ENCODE results near the gene NUBPL.
"Not testable (repeated sequence)": the region's sequence is repeated elsewhere in the genome, so short reads cannot be mapped to it uniquely, and the experiment has no call there.

The NUBPL gene

DNA sequence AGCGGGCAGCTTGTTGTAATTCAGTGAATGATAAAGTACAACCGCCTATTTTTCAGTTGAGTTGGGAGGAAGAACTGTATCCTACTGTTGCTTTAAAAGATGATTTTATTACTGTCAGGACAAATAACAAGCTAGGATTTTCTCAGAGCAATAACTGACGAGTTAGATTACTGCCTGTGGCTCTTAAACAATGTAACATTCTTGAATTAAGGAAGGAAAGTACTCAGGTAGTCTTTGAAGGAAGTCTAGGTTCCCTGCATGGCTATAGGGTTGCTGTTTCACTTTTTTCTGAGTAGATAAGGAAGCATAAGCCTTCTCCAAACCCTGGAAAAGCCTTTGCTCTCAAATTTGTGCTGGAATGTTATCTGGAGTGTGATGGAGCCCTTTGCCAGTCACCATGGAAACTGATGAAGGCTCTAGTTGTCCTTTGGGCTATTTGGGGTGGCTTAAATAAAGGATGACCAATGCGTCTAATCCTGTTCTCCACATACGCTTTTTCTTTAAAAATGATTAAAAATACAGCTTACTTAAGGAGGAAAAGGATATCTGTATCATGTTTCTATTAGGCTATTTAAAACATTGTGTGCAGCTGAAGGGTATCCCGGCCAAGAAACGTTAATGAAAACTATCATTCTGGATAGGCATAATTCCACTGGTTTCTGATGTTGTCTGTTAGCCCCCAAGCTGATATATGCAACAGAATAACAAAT, 17.7 kb downstream of the NUBPL start:
- no peak for DNase-seq

DNA sequence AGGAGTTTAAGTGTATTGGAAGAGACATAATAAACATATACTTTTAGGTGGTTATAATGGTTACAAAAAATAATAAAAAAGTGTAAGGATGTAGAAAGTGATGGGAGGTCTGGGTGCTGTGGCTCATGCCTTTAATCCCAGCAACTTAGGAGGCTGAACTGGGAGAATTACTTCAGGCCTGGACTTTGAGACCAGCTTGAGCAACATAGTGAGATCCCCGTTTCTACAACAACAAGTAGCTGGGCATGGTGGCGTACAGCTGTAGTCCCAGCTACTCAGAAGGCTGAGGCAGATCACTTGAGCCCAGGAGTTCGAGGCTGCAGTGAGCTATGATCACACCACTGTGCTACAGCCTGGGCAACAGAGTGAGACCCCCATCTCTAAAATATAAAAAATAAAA, 19.0 kb downstream of the NUBPL start:
- DNase-seq: no peak

DNA sequence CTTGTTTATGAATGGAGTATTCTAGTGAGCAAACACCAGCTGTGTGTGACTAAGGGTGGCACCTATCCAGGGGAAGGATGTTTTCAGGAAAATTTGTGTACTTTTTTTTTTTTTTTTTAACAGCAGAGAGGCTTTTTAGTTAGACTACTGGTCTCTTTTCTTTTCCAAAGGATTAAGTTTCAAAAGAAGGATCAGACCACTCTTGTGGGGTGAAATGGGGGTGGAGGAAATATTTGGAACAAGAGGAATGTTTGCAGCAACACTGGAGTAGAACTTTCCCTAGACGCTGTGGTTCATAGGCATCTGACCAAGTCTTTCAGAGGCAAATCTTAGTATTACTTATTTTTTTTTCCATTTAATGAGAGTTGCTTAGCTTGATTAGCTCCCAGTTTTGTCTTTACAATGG, 21.1 kb downstream of the NUBPL start:
- DNase-seq: no peak

DNA sequence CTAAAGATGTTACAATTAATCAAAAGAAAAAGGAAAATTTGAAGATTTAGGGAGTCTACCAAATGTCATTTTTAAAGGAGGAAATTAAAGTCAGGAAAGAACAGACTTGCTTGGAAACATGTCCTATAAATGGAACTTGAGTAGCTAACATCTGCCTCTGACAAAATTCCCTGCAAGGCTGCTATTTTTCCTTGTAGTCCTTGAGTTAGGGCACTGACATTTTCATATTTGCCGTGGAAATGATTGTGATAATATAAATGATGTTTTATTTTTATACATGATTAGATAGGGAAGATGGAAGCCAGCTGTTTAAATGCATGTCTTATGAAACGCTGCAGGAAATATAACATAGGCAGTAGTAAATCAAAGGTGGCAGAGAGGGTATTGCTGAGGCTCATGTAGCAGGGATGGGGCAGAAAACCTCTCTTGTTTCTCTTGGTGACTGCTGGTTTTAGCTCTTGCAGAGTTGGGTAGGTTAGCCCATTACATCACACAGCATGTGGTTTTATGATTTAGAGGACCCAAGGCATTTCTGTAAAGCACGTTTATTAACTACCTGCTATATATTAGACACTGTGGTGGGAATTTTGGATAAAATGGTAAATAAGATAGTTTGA, 21.7 kb downstream of the NUBPL start:
- DNase-seq: no peak

DNA sequence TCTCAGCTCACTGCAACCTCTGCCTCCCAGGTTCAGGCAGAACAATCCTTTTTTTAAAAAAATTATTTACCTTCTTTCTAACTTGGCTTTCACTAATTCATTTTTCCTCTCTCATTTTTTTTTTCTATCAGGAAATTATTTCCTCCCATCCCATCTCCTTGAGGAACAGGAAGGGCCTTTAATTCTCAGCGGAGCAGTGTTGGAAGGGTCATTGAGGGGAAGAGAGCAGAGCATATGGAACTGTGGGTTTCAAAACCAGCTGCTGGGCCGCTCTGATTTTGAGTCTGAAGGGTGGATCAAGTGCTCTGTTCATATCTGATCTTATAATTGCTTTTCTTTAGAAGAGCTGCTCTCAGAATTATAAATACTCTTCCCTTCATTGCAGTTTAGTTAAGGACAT, 29.0 kb downstream of the NUBPL start:
- no peak for DNase-seq

DNA sequence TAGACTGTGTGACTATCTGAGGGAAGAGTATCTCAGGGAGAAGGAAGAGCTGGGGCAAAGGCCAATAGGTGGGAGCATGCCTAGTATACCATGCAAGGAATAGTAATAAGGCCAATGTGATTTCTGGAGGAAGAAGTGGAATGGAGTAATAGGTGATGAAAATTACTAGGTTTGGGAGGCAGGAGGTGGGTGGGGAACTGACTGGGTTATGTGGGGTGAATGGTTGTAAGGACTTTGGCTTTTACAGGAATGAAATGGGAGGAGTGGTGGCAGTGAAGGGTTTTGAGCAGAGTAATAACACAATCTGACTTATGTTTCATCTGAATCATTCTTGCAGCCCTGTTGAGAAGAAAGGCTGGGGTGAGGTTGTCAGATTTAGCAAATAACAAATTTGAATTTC, 30.9 kb downstream of the NUBPL start:
- DNase-seq: no peak

DNA sequence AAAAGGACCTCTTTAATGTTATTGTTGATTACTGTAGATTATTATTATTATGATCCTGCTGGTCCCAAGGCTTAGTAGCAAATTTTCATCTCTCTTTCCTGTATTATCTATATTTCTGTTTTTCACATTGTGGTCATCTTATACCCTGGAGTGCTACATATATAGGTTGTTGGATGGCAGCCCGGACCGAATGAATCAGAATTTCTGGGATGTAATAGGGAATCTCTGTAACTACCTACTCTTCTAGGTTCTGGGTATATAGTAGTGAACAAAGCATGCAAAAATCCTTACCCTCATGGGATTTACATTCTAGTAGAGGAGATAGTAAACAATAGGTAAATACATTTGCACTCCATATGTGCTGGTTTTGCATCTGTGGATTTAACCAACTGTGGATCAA, 31.4 kb downstream of the NUBPL start:
- no peak for DNase-seq

DNA sequence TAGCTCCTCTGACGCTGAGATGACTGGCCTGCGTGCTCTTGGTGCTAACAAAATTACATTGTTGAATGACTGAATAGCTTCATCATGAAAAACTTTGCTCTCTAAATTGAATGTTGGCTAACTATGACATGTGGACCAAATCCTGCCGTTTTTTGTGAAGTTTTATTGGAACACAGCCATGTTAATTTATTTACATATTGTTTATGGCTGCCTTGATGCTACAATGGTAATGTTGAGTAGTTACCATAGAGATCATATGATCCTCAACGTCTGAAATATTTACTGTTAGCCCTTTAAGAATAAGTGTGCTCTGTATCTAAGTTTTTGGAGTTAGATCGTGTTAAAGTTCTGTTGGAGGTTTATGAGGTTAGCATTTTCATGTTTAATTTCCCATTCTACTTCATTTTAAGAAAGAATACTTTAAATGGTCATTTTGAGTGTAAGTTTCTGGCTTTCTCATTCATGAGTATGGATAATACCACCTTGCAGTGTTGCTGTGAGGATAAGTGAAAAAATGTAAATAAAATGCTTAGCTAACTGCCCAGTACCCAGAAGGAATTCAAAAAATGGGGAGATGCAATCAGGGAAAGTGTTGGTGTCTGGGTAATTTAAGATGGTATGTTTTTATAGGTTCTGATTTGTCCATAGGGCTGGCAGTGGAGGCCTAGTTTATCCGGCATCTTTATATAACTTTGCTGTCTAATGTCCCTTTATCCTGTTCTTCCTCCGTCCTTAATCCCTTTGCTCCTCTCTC, 35.3 kb downstream of the NUBPL start:
- DNase-seq: no peak

DNA sequence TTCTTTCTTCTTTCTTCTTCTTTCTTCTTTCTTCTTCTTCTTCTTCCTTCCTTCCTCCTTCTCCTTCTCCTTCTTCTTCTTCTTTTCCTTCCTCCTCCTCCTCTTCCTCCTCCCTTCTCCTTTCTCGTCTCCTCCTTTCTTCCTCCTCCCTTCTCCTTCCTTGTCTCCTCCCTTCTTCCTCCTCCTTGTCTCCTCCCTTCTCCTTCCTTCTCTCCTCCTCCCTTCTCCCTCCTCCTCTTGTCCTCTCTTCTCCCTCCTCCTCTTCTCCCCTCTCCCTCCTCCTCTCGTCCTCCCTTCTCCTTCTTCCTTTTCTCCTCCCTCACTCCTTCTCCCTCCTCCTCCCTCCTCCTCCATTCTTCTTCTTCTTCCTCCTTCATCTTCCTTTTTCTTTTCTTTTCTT, 44.5 kb downstream of the NUBPL start:
- no peak for DNase-seq

DNA sequence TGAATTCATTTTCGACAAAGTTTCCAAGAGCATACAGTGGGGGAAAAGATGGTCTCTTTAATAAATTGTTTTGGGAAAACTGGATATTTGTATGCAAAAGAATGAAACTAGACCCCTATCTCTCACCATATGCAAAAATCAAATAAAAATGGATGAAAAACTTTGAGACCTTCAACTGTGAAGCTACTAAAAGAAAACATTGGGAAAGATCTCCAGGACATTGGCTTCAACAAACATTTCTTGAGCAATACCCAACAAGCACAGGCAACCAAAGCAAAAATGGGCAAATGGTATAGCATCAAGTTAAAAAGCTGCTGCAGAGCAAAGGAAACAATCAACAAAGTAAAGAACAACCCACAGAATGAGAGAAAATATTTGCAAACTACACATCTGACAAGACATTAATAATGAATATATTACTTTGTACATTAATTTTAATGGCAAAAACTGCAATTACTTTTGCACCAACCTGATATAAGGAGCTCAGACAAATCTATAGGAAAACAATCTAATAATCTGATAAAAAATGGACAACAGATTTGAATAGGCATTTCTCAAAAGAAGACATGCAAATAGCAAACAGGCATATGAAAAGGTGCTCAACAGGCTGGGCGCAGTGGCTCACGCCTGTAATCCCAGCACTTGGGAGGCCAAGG, 50.7 kb downstream of the NUBPL start:
- no peak for DNase-seq

DNA sequence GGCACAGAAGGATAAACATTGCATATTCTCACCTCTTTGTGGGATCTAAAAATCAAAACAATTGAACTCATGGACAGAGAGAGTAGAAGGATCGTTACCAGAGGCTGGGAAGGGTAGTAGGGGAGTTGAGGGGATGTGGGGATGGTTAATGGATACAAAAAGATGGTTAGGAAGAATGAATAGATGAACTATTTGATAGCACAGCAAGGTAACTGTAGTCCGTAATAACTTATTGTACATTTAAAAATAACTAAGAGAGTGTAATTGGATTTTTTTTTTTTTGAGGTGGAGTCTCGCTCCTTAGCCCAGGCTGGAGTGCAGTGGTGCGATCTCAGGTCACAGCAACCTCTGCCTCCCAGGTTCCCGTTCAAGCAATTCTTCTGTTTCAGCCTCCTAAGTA, 52.0 kb downstream of the NUBPL start:
- DNase-seq: no peak

DNA sequence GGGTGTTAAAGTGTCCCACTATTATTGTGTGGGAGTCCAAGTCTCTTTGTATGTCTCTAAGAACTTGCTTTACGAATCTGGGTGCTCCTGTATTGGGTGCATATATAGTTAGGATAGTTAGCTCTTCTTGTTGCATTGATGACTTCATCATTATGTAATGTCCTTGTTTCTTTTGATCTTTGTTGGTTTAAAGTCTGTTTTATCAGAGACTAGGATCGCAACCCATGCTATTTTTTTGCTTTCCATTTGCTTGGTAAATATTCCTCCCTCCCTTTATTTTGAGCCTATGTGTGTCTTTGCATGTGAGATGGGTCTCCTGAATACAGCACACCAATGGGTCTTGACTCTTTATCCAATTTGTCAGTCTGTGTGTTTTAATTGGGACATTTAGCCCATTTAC, 57.7 kb downstream of the NUBPL start:
- not testable (repeated sequence) for DNase-seq

DNA sequence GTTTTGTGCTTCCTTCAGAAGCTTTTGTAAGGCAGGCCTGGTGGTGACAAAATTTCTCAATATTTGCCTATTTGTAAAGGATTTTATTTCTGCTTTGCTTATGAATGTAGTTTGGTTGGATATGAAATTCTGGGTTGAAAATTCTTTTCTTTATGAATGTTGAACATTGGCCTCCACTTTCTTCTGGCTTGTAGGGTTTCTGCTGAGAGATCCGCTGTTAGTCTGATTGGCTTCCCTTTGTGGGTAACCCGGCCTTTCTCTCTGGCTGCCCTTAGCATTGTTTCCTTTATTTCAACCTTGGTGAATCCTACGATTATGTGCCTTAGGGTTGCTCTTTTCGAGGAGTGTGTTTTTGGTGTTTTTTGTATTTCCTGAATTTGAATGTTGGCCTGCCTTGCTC, 58.2 kb downstream of the NUBPL start:
- DNase-seq: no peak

DNA sequence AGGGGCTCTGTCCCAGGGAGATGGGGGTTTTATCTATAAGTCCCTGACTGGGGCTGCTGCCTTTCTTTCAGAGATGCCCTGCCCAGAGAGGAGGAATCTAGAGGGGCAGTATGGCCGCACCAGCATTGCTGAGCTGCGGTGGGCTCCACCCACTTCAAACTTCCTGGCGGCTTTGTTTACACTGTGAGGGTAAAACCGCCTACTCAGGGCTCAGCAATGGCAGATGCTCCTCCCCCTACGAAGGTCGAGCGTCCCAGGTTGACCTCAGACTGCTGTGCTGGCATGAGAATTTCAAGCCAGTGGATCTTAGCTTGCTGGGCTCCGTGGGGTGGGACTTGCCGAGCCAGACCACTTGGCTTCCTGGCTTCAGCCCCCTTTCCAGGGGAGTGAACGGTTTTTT, 59.7 kb downstream of the NUBPL start:
- DNase-seq: not testable (repeated sequence)

DNA sequence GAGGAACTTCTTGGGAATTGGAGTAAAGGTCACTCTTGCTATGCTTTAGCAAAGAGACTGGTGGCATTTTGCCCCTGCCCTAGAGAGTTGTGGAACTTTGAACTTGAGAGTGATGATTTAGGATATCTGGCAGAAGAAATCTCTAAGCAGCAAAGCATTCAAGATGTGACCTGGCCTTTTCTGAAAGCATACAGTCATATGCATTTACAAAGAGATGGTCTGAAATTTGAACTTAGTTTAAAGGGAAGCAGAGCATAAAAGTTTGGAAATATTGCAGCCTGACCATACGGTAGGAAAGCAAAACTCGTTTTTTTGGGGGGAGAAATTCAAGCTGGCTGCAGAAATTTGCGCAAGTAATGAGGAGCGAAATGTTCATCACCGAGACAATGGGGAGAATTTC, 60.9 kb downstream of the NUBPL start:
- DNase-seq: no peak

DNA sequence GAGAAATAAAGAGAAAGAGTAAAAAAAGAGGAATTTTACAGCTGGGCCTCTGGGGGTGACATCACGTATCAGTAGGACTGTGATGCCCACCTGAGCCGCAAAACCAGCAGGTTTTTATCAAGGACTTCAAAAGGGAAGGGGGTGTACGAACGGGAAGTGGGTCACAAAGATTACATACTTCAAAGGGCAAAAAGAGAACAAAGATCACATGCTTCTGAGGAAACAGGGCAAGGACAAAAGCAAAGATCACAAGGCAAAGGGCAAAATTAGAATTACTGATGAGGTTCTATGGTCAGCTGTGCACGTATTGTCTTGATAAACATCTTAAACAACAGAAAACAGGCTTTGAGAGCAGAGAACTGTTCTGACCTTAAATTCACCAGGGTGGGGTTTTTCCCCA, 91.7 kb downstream of the NUBPL start:
- not testable (repeated sequence) for DNase-seq

DNA sequence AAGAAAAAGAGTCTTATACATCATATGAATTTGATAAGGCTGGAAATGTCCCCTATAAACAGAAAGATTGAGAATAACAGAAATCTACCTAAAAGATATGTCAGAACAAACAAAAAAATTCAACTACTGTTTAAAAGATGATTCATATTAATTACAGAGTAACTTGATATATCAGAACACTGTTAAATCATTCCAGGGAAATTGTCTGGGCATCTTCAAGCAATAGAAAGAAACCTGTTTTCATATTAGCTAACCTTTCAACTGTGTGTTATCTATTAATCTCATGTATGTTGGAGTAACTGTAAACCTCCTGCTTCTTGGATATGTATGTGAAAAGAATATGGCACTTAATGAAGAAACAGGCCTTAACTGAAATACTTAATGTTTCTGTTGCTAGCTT, 96.7 kb downstream of the NUBPL start:
- DNase-seq: no peak

DNA sequence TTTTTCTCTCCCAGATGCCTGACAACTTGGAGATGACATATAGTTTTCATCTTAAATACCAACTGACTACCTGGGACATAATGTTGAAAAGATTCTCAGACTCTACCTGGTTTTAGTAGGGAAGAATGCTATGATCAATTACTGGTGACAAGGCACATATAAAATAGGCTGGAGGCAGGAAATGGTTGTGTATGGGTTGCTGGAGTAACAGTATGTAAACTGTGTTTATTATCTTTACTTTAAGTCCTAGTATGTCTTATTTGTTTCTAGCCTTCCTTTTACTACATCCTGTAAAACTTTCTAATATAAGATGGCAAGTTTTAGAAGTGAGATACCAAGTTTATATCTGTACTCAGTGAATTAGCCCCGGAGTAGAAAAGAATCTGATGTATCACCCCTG, 98.1 kb downstream of the NUBPL start:
- DNase-seq: no peak

DNA sequence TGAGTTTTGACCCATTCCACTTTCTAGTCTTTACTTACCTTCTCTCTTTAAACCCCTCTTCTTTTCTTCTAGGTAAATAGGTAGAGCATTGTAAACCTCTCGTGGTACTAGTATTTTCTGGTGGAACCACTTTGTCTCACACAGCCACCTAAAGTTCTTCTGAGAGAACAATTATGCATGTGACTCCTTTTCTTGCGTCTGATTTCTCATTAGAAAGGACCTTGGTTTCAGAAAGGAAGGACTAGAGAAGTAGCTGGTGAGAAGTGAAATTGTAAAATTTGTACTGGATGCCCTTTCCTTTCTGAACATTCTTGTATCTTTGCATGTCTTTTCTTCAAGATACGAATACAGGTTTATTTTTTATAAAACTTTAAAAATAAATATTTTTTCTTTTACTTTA, 99.0 kb downstream of the NUBPL start:
- DNase-seq: no peak

DNA sequence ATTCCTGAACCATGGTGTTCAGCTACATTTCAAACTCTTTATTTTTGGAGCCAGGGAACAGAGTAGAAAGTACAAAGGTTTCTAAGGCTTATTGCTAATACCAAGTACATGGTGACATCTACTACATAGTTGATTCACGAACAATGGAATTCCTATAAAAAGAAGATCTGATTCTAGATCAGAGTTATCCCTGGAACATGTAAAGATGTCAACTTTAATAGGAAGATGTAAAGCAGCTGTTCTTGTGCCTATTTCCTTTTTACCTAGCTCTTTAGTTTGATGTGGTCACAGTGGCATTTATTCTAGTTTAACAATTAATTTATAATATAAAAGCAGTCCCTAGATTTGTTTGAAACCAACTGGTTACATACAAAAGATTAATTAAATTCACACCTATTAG, 99.5 kb downstream of the NUBPL start:
- DNase-seq: no peak

DNA sequence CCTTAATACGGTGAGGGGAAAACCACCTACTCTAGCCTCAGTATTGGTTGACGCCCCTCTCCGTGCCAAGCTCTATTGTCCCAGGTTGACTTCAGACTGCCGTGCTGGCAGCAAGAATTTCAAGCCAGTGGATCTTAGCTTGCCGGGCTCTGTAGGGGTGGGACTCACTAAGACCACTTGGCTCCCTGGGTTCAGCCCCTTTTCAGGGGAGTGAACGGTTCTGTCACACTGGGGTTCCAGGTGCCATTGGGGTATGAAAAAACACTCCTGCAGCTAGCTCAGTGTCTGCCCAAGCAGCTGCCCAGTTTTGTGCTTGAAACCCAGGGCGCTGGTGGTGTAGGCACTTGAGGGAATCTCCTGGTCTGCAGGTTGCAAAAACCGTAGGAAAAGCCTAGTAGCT, 107.1 kb downstream of the NUBPL start:
- no peak for DNase-seq

DNA sequence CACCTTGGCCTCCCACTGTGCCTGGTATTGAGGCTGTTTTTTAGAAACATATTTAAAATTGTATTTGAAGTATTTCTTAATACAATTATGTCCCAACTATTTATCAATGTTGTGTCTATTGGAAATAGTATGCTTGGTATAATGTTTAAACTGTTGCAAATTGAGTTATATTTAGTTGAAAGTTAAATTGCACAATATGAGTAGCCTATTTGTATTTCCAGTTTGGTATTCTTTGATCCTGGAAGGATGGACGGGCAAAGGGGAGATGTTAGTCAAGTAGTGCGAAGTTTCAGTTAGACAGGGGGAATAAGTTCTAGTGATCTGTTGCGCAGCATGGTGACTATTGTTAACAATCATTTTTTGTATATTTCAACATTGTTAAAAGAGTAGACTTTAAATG, 111.5 kb downstream of the NUBPL start:
- DNase-seq: no peak

DNA sequence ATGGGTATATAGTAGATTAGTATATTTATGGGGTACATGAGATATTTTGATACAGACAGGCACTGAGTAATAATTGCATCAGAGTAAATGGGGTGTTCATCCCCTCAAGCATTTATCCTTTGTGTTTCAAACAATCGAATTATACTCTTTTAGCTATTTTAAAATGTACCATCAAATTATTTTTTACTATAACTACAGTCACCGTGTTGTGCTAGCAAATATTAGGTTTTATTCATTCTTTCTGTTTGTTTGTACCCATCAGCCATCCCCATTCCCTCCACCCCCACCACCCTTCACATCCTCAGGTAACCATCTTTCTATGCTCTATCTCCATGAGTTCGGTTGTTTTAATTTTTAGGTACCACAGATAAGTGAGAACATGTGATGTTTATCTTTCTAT, 115.8 kb downstream of the NUBPL start:
- DNase-seq: no peak

DNA sequence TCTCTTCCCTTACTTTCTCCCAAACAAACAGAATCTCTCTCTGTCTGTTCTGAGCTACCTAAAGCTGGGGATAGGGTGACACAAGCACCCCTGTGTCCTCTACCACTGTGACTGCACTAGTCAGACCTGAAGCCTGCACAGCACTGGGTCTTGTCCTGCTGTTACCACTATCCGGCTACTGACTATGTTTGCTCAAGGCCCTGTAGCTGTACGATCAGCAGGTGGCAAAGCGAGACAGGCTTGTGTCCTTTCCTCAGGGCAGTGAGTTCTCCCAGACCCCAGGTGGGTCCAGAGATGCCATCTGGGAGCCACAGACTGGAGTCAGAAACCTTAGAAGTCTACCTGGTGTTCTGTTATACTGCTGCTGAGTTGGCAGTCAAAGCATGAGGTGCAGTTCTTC, 116.4 kb downstream of the NUBPL start:
- no peak for DNase-seq

All from KG1 (cell line).